GM12892 (cell line): ENCODE data around the gene AQP2.

Experiments
- POLR2A ChIP-seq: IDR thresholded peaks from 2 replicates; pipeline ENCODE4 v1.6.1; 2011; ENCODE audit warnings: low read depth, low read length, control low read depth
- TAF1 ChIP-seq: IDR thresholded peaks from 2 replicates; pipeline ENCODE4 v1.6.1; 2011; ENCODE audit warnings: low read depth, mild to moderate bottlenecking, control low read depth, low read length, borderline replicate concordance

- TF ChIP-seq TAF1, result no peak
- TF ChIP-seq POLR2A, result no peak
Observed at GRCh38 chr12:49907352-49907751, 43.2 kb upstream of the AQP2 start.
